IMR-90 (cell line): ENCODE data around the gene CDS2. TPM values are rescaled to one million over a fixed set of nuclear protein-coding genes. Genes with fewer than 3 reads are reported as not detected.

ENCODE experiments used
- ATAC-seq: fragments of 200-7000 bp; cut with Tn5 transposase; 2 replicates; pipeline ENCODE4 v1.9.1; 2020; ENCODE audit warnings: low read depth, mild to moderate bottlenecking, moderate library complexity
- BruUV-seq: library from RNA; stranded (reverse); fragments of 400-500 nt; replicated peaks from 2 replicates; lab custom pipeline; 2021; lab: Mats Ljungman, UMichigan
- CTCF ChIA-PET: fragments of 300-600 bp; formaldehyde crosslinking; extraction: SDS; loops from one replicate; lab custom pipeline; 2021; ENCODE audit warnings: antibody characterized with exemption; lab: Yijun Ruan, JAX
- POLR2A ChIA-PET: fragments of 300-600 bp; sonication (Branson Sonifier 250); formaldehyde crosslinking; loops from one replicate; lab custom pipeline; 2022; ENCODE audit warnings: antibody characterized with exemption; ENCODE audit not compliant: unreplicated experiment; lab: Charles Lee
- DNase-seq: peaks from one replicate; pipeline ENCODE4 v3.0.0; 2013
- H2AFZ ChIP-seq: replicated peaks from 2 replicates; pipeline ENCODE3; 2013; ENCODE audit warnings: low read length, mild to moderate bottlenecking; ENCODE audit not compliant: poor library complexity
- H2AK5ac ChIP-seq: 2 replicates; pipeline ENCODE4 v1.6.1; 2013; ENCODE audit warnings: low read depth, low read length, inconsistent platforms
- H2AK9ac ChIP-seq: replicated peaks from 2 replicates; pipeline ENCODE3; 2013; ENCODE audit warnings: mild to moderate bottlenecking, low read depth, low read length, moderate library complexity; ENCODE audit not compliant: poor library complexity
- H2BK120ac ChIP-seq: 2 replicates; pipeline ENCODE4 v1.6.1; 2013; ENCODE audit warnings: low read depth, low read length, inconsistent platforms
- H2BK15ac ChIP-seq: 3 replicates; pipeline ENCODE4 v1.6.1; 2013; ENCODE audit warnings: low read depth, low read length, inconsistent platforms
- H2BK20ac ChIP-seq: 2 replicates; pipeline ENCODE4 v1.6.1; 2013; ENCODE audit warnings: low read depth, mild to moderate bottlenecking, inconsistent platforms, low read length, moderate library complexity
- H2BK5ac ChIP-seq: 2 replicates; pipeline ENCODE4 v1.6.1; 2013; ENCODE audit warnings: mild to moderate bottlenecking, low read depth, low read length, inconsistent platforms; ENCODE audit not compliant: poor library complexity, severe bottlenecking
- H3K14ac ChIP-seq: replicated peaks from 2 replicates; pipeline ENCODE4 v1.6.1; 2013; ENCODE audit warnings: low read depth, low read length, inconsistent platforms
- H3K18ac ChIP-seq: 2 replicates; pipeline ENCODE4 v1.6.1; 2013; ENCODE audit warnings: low read depth, low read length, control low read depth
- H3K23ac ChIP-seq: 2 replicates; pipeline ENCODE4 v1.6.1; 2013; ENCODE audit warnings: low read depth, low read length, inconsistent platforms
- H3K27ac ChIP-seq: 2 replicates; pipeline ENCODE4 v1.5.1; 2013; ENCODE audit warnings: mild to moderate bottlenecking, control low read depth, low read length; ENCODE audit not compliant: insufficient read depth
- H3K27me3 ChIP-seq: 2 replicates; pipeline ENCODE4 v1.6.1; 2013; ENCODE audit warnings: low read length; ENCODE audit not compliant: control insufficient read depth, insufficient read depth
- H3K36me3 ChIP-seq: 2 replicates; pipeline ENCODE4 v1.6.1; 2013; ENCODE audit warnings: low read length, mixed read lengths; ENCODE audit not compliant: control insufficient read depth, insufficient read depth
- H3K4ac ChIP-seq: 2 replicates; pipeline ENCODE4 v1.6.1; 2013; ENCODE audit warnings: low read depth, low read length, inconsistent platforms
- H3K4me1 ChIP-seq: 2 replicates; pipeline ENCODE4 v1.6.1; 2013; ENCODE audit warnings: low read length, mixed read lengths; ENCODE audit not compliant: control insufficient read depth, insufficient read depth
- H3K4me2 ChIP-seq: 2 replicates; pipeline ENCODE4 v1.6.1; 2013; ENCODE audit warnings: low read depth, mild to moderate bottlenecking, control low read depth, low read length, moderate library complexity
- H3K4me3 ChIP-seq: 2 replicates; pipeline ENCODE4 v1.5.1; 2013; ENCODE audit warnings: low read depth, mild to moderate bottlenecking, control low read depth, low read length, moderate library complexity; ENCODE audit not compliant: insufficient read depth
- H3K56ac ChIP-seq: 2 replicates; pipeline ENCODE4 v1.6.1; 2013; ENCODE audit warnings: low read length, inconsistent platforms; ENCODE audit not compliant: insufficient read depth; ENCODE audit errors: extremely low read depth
- H3K79me1 ChIP-seq, 2 experiments: 2 replicates each; pipeline ENCODE4 v1.6.1; 2013; ENCODE audit warnings: low read length in 2 of 2, inconsistent platforms in 1 of 2, low read depth in 1 of 2
- H3K9ac ChIP-seq: 2 replicates; pipeline ENCODE4 v1.6.1; 2013; ENCODE audit warnings: low read depth, low read length, control low read depth
- H3K9me1 ChIP-seq: 2 replicates; pipeline ENCODE4 v1.6.1; 2013; ENCODE audit warnings: low read length, inconsistent platforms; ENCODE audit not compliant: insufficient read depth
- H3K9me3 ChIP-seq: 2 replicates; pipeline ENCODE4 v1.6.1; 2013; ENCODE audit warnings: low read length; ENCODE audit not compliant: control insufficient read depth, insufficient read depth
- H4K20me1 ChIP-seq: 2 replicates; pipeline ENCODE4 v1.6.1; 2013; ENCODE audit warnings: low read length, inconsistent platforms; ENCODE audit not compliant: insufficient read depth
- H4K5ac ChIP-seq: 2 replicates; pipeline ENCODE4 v1.6.1; 2013; ENCODE audit warnings: mild to moderate bottlenecking, low read depth, low read length, control low read depth
- H4K8ac ChIP-seq, 2 experiments: 2 replicates each; pipeline ENCODE4 v1.6.1; 2013; ENCODE audit warnings: low read depth in 2 of 2, low read length in 2 of 2, control low read depth in 1 of 2, inconsistent platforms in 1 of 2
- H4K91ac ChIP-seq: 2 replicates; pipeline ENCODE4 v1.6.1; 2013; ENCODE audit warnings: low read depth, low read length, inconsistent platforms; ENCODE audit not compliant: insufficient read depth
- CEBPB ChIP-seq: IDR thresholded peaks from 2 replicates; pipeline ENCODE4 v1.6.1; 2012; ENCODE audit warnings: low read depth, low read length, improper control_type of control experiment
- CHD1 ChIP-seq: IDR thresholded peaks from 2 replicates; pipeline ENCODE4 v1.6.1; 2012; ENCODE audit warnings: low read depth, low read length, improper control_type of control experiment
- FOS ChIP-seq: fragments of 150-350 bp; IDR thresholded peaks from 2 replicates; pipeline ENCODE4 v1.6.1; 2016; ENCODE audit warnings: low read depth, low read length
- MAFK ChIP-seq: IDR thresholded peaks from 2 replicates; pipeline ENCODE4 v1.6.1; 2012; ENCODE audit warnings: low read depth, low read length, improper control_type of control experiment
- MAZ ChIP-seq: IDR thresholded peaks from 2 replicates; pipeline ENCODE4 v1.6.1; 2012; ENCODE audit warnings: low read depth, mild to moderate bottlenecking, low read length, improper control_type of control experiment, moderate library complexity, borderline replicate concordance
- MXI1 ChIP-seq: IDR thresholded peaks from 2 replicates; pipeline ENCODE4 v1.6.1; 2012; ENCODE audit warnings: low read depth, mild to moderate bottlenecking, low read length, moderate library complexity, borderline replicate concordance
- NFE2L2 ChIP-seq: fragments of 150-350 bp; IDR thresholded peaks from 2 replicates; pipeline ENCODE4 v1.6.1; 2016; ENCODE audit warnings: low read depth, mild to moderate bottlenecking, low read length
- POLR2A ChIP-seq: IDR thresholded peaks from 2 replicates; pipeline ENCODE4 v1.6.1; 2012; ENCODE audit warnings: mild to moderate bottlenecking, low read depth, low read length
- SMC3 ChIP-seq: fragments of 150-350 bp; IDR thresholded peaks from 2 replicates; pipeline ENCODE4 v1.6.1; 2016; ENCODE audit warnings: low read depth, mild to moderate bottlenecking, antibody characterized with exemption, low read length, moderate library complexity
- USF2 ChIP-seq: fragments of 150-350 bp; IDR thresholded peaks from 2 replicates; pipeline ENCODE4 v1.6.1; 2017; ENCODE audit warnings: mild to moderate bottlenecking, antibody characterized with exemption, low read length, low read depth
- WGBS, 2 experiments: methylation state at CpG; one replicate each; pipeline versions ENCODE4 v1.1.5 to v1.1.7; 2013; ENCODE audit warnings: missing lambda C conversion rate in 2 of 2; ENCODE audit not compliant: insufficient read length in 1 of 2; ENCODE audit errors: extremely low coverage in 2 of 2; 5-methylcytosine and 5-hydroxymethylcytosine counted together
- dilution Hi-C: fragments of 300-500 bp; cut with HindIII; formaldehyde crosslinking; loops from one replicate; pipeline ENCODE4 v1.14.3; 2018; ENCODE audit warnings: low sequenced_read_pairs; ENCODE audit not compliant: unreplicated experiment
- in situ Hi-C: fragments of 300-500 bp; cut with MboI; formaldehyde crosslinking; loops from 3 replicates; pipeline ENCODE4 v1.14.3; 2019; ENCODE audit warnings: low sequenced_read_pairs, inconsistent platforms, mixed read lengths
- intact Hi-C: fragments of 100-400 bp; cut with micrococcal nuclease; formaldehyde crosslinking; loops from 2 replicates; pipeline ENCODE4 v1.10.0; 2022
- polyA plus RNA-seq, 3 experiments: library from polyadenylated mRNA; depleted of rRNA; stranded (reverse); fragments of >200 nt; gene quantifications; 2 replicates each; pipeline ENCODE4 v1.2.3, GENCODE V29; 2012; ENCODE audit warnings: low replicate concordance in 1 of 3
- total RNA-seq: library from RNA; depleted of rRNA; stranded (reverse); fragments of >200 nt; gene quantifications from 2 replicates; pipeline ENCODE4 v1.2.3, GENCODE V29; 2012

Gene CDS2
- total and polyA plus RNA-seq, 2 of the 4 experiments (the other 2 are of a cell fraction) = 17.0 to 47.1 TPM

GRCh38 chr20:5078399-5078958, 48.3 kb upstream of the CDS2 start:
- Histone ChIP-seq H3K14ac (peak overlapping the region; percentile 39; the same call in 1 of the 2 replicates), H2BK20ac (peak overlapping the region; percentile 27; the same call in 1 of the 2 replicates), H3K36me3 (no peaks in the 10 kb centered on the region), H3K23ac (0 out of 2 replicates have a peak overlapping the region, but pooled peaks have one; percentile 51), H2BK15ac (peak overlapping the region; percentile 9; the same call in 1 of the 3 replicates), H2AK9ac (no peak overlapping the region), H2AFZ (peak overlapping the region; percentile 71), H3K27me3 (no peaks in the 10 kb centered on the region), H3K4me1 (peaks cover 4% of the 10 kb centered on the region), H3K9ac (peak overlapping the region; percentile 63; the same call in 1 of the 2 replicates), H3K79me1 (no peaks in the 10 kb centered on the region), H3K4me3 (peak overlapping the region; percentile 38), H3K27ac (peak overlapping the region; percentile 44), H2AK5ac (no peak overlapping the region), H3K4me2 (peak overlapping the region; percentile 75), H4K8ac (peak overlapping the region; percentile 10 to 74; a peak in 3 of 4 replicates), H4K5ac (peak overlapping the region; percentile 43), H4K91ac (peak overlapping the region; percentile 26), H2BK5ac (peak overlapping the region; percentile 40), H3K9me3 (no peaks in the 10 kb centered on the region), H2BK120ac (peak overlapping the region; percentile 72), H3K18ac (peak overlapping the region; percentile 20), H3K56ac (no peak overlapping the region; the same call in 1 of the 2 replicates), H3K9me1 (no peaks in the 10 kb centered on the region), H3K4ac (peak overlapping the region; percentile 64), H4K20me1 (no peaks in the 10 kb centered on the region)
- ChIA-PET CTCF (no interaction called here), POLR2A (no interaction called here)
- intact Hi-C loops (no loop called here), dilution Hi-C loops (no loop called here), in situ Hi-C loops (no loop called here)
- peak; percentile 66 for DNase-seq
- no TSS peak for BruUV-seq
- no peak for TF ChIP-seq FOS
- no peak for TF ChIP-seq MAZ
- no peak for TF ChIP-seq NFE2L2
- TF ChIP-seq POLR2A = no peak
- no peak for TF ChIP-seq MAFK
- TF ChIP-seq SMC3 = 0 out of 2 replicates have a peak, but pooled peaks have one; percentile 5
- no peak for TF ChIP-seq CHD1
- TF ChIP-seq CEBPB = no peak
- TF ChIP-seq MXI1 = 0 out of 2 replicates have a peak, but pooled peaks have one; percentile 40
- 0 out of 2 replicates have a peak, but pooled peaks have one; percentile 11 for TF ChIP-seq USF2
- 60% methylated on average over 3 of the region's 11 CpGs; no CpG with 5 or more reads in 1 of the 2 experiments for WGBS, 2 experiments
- peak; percentile 86 for ATAC-seq
